ENCODE results near the gene GPR158. TPM values are rescaled to one million over a fixed set of nuclear protein-coding genes. Genes with fewer than 3 reads are reported as not detected.

GPR158 gene
- total and polyA plus RNA-seq, 2 donors (not counting 1 experiment from before 2014, with no cell fraction given) = 0.33 TPM; not detected in 1

GRCh38 chr10:25191162-25191895 lies 16.5 kb downstream of the GPR158 start:
- H3K4me3 ChIP-seq (replicated peaks in 1 of 4; ENCODE audit: control extremely low read depth in 1 of 4, insufficient read depth in 1 of 4, low read depth in 3 of 4, low read length in 4 of 4) = no peak overlapping the region
- no peak for DNase-seq (ENCODE audit: low read depth in 2 of 2)
- TF ChIP-seq CTCF (conservative IDR thresholded peaks at IDR 0.05 in 1 of 2, IDR thresholded peaks at IDR 0.05 in 1 of 2; ENCODE audit: low read depth in 1 of 2, low read length in 2 of 2) (no peak), EZH2 (IDR thresholded peaks at IDR 0.05; ENCODE audit: low read length, missing control alignments) (no peak)

GRCh38 chr10:25198151-25198550 lies 23.4 kb downstream of the GPR158 start:
- Histone ChIP-seq H3K27ac (ENCODE audit: insufficient read depth, low read length) (no peak overlapping the region), H4K20me1 (ENCODE audit: control insufficient read depth, extremely low read depth, insufficient read depth, low read length) (no peaks in the 10 kb centered on the region), H2AFZ (ENCODE audit: low read length) (no peak overlapping the region), H3K27me3 (ENCODE audit: control insufficient read depth, insufficient read depth, low read length) (no peaks in the 10 kb centered on the region), H3K36me3 (ENCODE audit: control insufficient read depth, insufficient read depth, low read length) (no peaks in the 10 kb centered on the region), H3K4me1 (ENCODE audit: control insufficient read depth, extremely low read depth, insufficient read depth, low read length) (no peaks in the 10 kb centered on the region), H3K4me2 (ENCODE audit: extremely low read depth, insufficient read depth, low read length) (no peak overlapping the region), H3K79me2 (ENCODE audit: control insufficient read depth, insufficient read depth, low read length) (no peaks in the 10 kb centered on the region), H3K4me3 (replicated peaks in 1 of 4; ENCODE audit: control extremely low read depth in 1 of 4, insufficient read depth in 1 of 4, low read depth in 3 of 4, low read length in 4 of 4) (no peak overlapping the region), H3K9me3 (ENCODE audit: control insufficient read depth, insufficient read depth, low read depth, low read length) (no peaks in the 10 kb centered on the region), H3K9ac (ENCODE audit: insufficient read depth, low read length) (no peak overlapping the region)
- DNase-seq (ENCODE audit: low read depth in 2 of 2) = no peak
- no peak for TF ChIP-seq EZH2 (IDR thresholded peaks at IDR 0.05; ENCODE audit: low read length, missing control alignments)
- TF ChIP-seq CTCF (conservative IDR thresholded peaks at IDR 0.05 in 1 of 2, IDR thresholded peaks at IDR 0.05 in 1 of 2; ENCODE audit: low read depth in 1 of 2, low read length in 2 of 2) = no peak

More at GRCh38 chr10:25191162-25191895, 16.5 kb downstream of the GPR158 start:
- Histone ChIP-seq H3K36me3 (ENCODE audit: control insufficient read depth, insufficient read depth, low read length) (no peaks in the 10 kb centered on the region), H3K9ac (ENCODE audit: insufficient read depth, low read length) (no peak overlapping the region), H3K4me1 (ENCODE audit: control insufficient read depth, extremely low read depth, insufficient read depth, low read length) (no peaks in the 10 kb centered on the region), H3K27me3 (ENCODE audit: control insufficient read depth, insufficient read depth, low read length) (no peaks in the 10 kb centered on the region), H3K27ac (ENCODE audit: insufficient read depth, low read length) (no peak overlapping the region), H2AFZ (ENCODE audit: low read length) (no peak overlapping the region), H4K20me1 (ENCODE audit: control insufficient read depth, extremely low read depth, insufficient read depth, low read length) (no peaks in the 10 kb centered on the region), H3K4me2 (ENCODE audit: extremely low read depth, insufficient read depth, low read length) (no peak overlapping the region), H3K9me3 (ENCODE audit: control insufficient read depth, insufficient read depth, low read depth, low read length) (no peaks in the 10 kb centered on the region), H3K79me2 (ENCODE audit: control insufficient read depth, insufficient read depth, low read length) (no peaks in the 10 kb centered on the region)

- Histone ChIP-seq H3K27ac (ENCODE audit: insufficient read depth, low read length) (no peak overlapping the region), H2AFZ (ENCODE audit: low read length) (no peak overlapping the region), H3K4me1 (ENCODE audit: control insufficient read depth, extremely low read depth, insufficient read depth, low read length) (no peaks in the 10 kb centered on the region), H3K27me3 (ENCODE audit: control insufficient read depth, insufficient read depth, low read length) (no peaks in the 10 kb centered on the region), H3K9ac (ENCODE audit: insufficient read depth, low read length) (no peak overlapping the region), H4K20me1 (ENCODE audit: control insufficient read depth, extremely low read depth, insufficient read depth, low read length) (no peaks in the 10 kb centered on the region), H3K4me2 (ENCODE audit: extremely low read depth, insufficient read depth, low read length) (no peak overlapping the region), H3K36me3 (ENCODE audit: control insufficient read depth, insufficient read depth, low read length) (no peaks in the 10 kb centered on the region), H3K79me2 (ENCODE audit: control insufficient read depth, insufficient read depth, low read length) (no peaks in the 10 kb centered on the region), H3K4me3 (replicated peaks in 1 of 4; ENCODE audit: control extremely low read depth in 1 of 4, insufficient read depth in 1 of 4, low read depth in 3 of 4, low read length in 4 of 4) (no peak overlapping the region), H3K9me3 (ENCODE audit: control insufficient read depth, insufficient read depth, low read depth, low read length) (no peaks in the 10 kb centered on the region)
- no peak for TF ChIP-seq EZH2 (IDR thresholded peaks at IDR 0.05; ENCODE audit: low read length, missing control alignments)
- no peak for TF ChIP-seq CTCF (conservative IDR thresholded peaks at IDR 0.05 in 1 of 2, IDR thresholded peaks at IDR 0.05 in 1 of 2; ENCODE audit: low read depth in 1 of 2, low read length in 2 of 2)
- DNase-seq (ENCODE audit: low read depth in 2 of 2) = peak in 1 of 2 donors; percentile 1
These were observed 32.1 kb downstream of the GPR158 start for GRCh38 chr10:25206693-25207414.

All from fibroblast of lung (primary cell).